Adrenal gland (tissue), 12 donors: Measurements from ENCODE around the gene TSKS. TPM values are rescaled to one million over a fixed set of nuclear protein-coding genes. Genes with fewer than 3 reads are reported as not detected.
A peak's percentile ranks its signal among the peaks of the same experiment; 100 is the strongest.

ENCODE experiments used
- DNase-seq, 7 donors: peaks; one replicate each; pipeline ENCODE4 v3.0.0-alpha.2; 2019 to 2020
- H3K27ac ChIP-seq, 5 donors: fragments of 200-600 bp; sonication (generic) in 4 of 5; 1 replicate in 3 of 5; 2 replicates in 2 of 5; pipeline versions ENCODE4 v1.5.1 to v1.8.0; 2016 to 2020; ENCODE audit warnings: mild to moderate bottlenecking in 1 of 5
- H3K27me3 ChIP-seq: fragments of 200-600 bp; 2 replicates; pipeline ENCODE4 v1.8.0; 2021
- H3K36me3 ChIP-seq, 2 donors: fragments of 200-600 bp; replicated peaks in 1 of 2; 1 replicate in 1 of 2; 2 replicates in 1 of 2; pipeline versions ENCODE4 v1.5.1 to v1.8.0; 2018 to 2022
- H3K4me1 ChIP-seq, 2 donors: fragments of 200-600 bp; replicated peaks in 1 of 2; 1 replicate in 1 of 2; 2 replicates in 1 of 2; pipeline versions ENCODE4 v1.5.1 to v1.8.0; 2018 to 2021
- H3K4me3 ChIP-seq, 4 donors: fragments of 200-600 bp; sonication (generic) in 3 of 4; one replicate each; pipeline ENCODE4 v1.5.1; 2016 to 2018
- H3K9me3 ChIP-seq, 3 donors: fragments of 200-600 bp; sonication (generic) in 1 of 3; replicated peaks in 1 of 3; 1 replicate in 2 of 3; 2 replicates in 1 of 3; pipeline versions ENCODE4 v1.5.1 to v1.8.0; 2016 to 2021
- CTCF ChIP-seq, 6 experiments: fragments of 450-650 bp in 4 of 6; fragments of 200-600 bp in 2 of 6; sonication (generic) in 1 of 6; IDR thresholded peaks; 1 replicate in 5 of 6; 2 replicates in 1 of 6; pipeline versions ENCODE4 v1.5.1 to v1.8.0; 2016 to 2021; ENCODE audit warnings: antibody characterized with exemption in 6 of 6, mild to moderate bottlenecking in 2 of 6, moderate library complexity in 1 of 6
- POLR2A ChIP-seq, 2 donors: fragments of 450-650 bp; IDR thresholded peaks; one replicate each; pipeline ENCODE4 v1.6.1; 2017; ENCODE audit warnings: antibody characterized with exemption in 2 of 2, mild to moderate bottlenecking in 2 of 2, moderate library complexity in 1 of 2
- WGBS, 4 donors: extraction: QIAGEN DNeasy Blood & Tissue Kit in 2 of 4; methylation state at CpG; one replicate each; pipeline versions ENCODE4 v1.1.5 to v1.1.7; 2013 to 2017; 5-methylcytosine and 5-hydroxymethylcytosine counted together
- intact Hi-C, 2 donors: fragments of 100-400 bp; cut with DNase I; formaldehyde crosslinking; loops; one replicate each; pipeline versions ENCODE4 v1.14.1 to v1.15.0; 2022 to 2023
- polyA plus RNA-seq, 3 donors: library from polyadenylated mRNA; stranded (reverse); fragments of 200-250 nt in 2 of 3; fragments of 350-450 nt in 1 of 3; fragmentation: Illumina TruSeq in 1 of 3; extraction: RNeasy Lipid Tissue Mini Kit (QIAGEN cat#74804) in 1 of 3; gene quantifications; one replicate each; pipeline ENCODE4 v1.2.3, GENCODE V29; 2013 to 2014
- total RNA-seq, 9 donors: library from RNA; depleted of rRNA in 4 of 9; stranded (reverse); fragments of >200 nt in 4 of 9; fragments of 120-200 nt in 1 of 9; fragmentation: NEBNext Ultra II Directional in 1 of 9; extraction: Animal tissue kit (Norgen Biotek cat#: 25700) in 1 of 9; gene quantifications; one replicate each; pipeline versions ENCODE4 v1.1.0 to v1.2.4, GENCODE V29; 2013 to 2023
- donor health status: healthy with polysubstance abuse.
- donor health status: Bipolar disorder and iron deficiency.
- donor health status: DM: yes; HTN: yes; CAD: no.
- donor health status: DM: no; HTN: no; CAD: no.
- donor health status: DM: no; HTN: no; CAD: no.
- donor health status: DM: yes; HTN: yes; CAD: no.

Gene TSKS
- total and polyA plus RNA-seq, 12 donors: 0.11 to 1.7 (median 0.42) TPM; not detected in 5

GRCh38 chr19:49771674-49772139, 8.6 kb upstream of the TSKS start:
- Histone ChIP-seq H3K27ac (no peak overlapping the region), H3K9me3 (no peaks in the 10 kb centered on the region), H3K36me3 (no peaks in the 10 kb centered on the region), H3K27me3 (no peaks in the 10 kb centered on the region), H3K4me1 (peaks cover 18 to 30% of the 10 kb centered on the region in 2 donors), H3K4me3 (no peak overlapping the region)
- WGBS, 4 donors: 86 to 93% (median 90%) methylated on average over 13 of the region's 13 CpGs
- intact Hi-C loops: no loop called here
- DNase-seq: no peak
- no peak for TF ChIP-seq POLR2A (IDR thresholded peaks at IDR 0.05)
- TF ChIP-seq CTCF (IDR thresholded peaks at IDR 0.05): no peak

GRCh38 chr19:49770529-49770928, 7.4 kb upstream of the TSKS start:
- peak in 1 of 7 donors; percentile 34 for DNase-seq
- TF ChIP-seq CTCF (IDR thresholded peaks at IDR 0.05): no peak
- TF ChIP-seq POLR2A (IDR thresholded peaks at IDR 0.05): no peak
- intact Hi-C loops: no loop called here
- peaks cover 24 to 35% of the 10 kb centered on the region in 2 donors for H3K4me1 ChIP-seq
- H3K27me3 ChIP-seq: no peaks in the 10 kb centered on the region
- H3K9me3 ChIP-seq: no peaks in the 10 kb centered on the region
- no peaks in the 10 kb centered on the region for H3K36me3 ChIP-seq
- no peak overlapping the region for H3K4me3 ChIP-seq
- peak overlapping the region in 1 of 5 donors; percentile 23 for H3K27ac ChIP-seq
- 74 to 86% (median 79%) methylated on average over 8 of the region's 8 CpGs for WGBS, 4 donors

- no peak for TF ChIP-seq CTCF (IDR thresholded peaks at IDR 0.05)
- no peak for TF ChIP-seq POLR2A (IDR thresholded peaks at IDR 0.05)
- H3K4me3 ChIP-seq: peak overlapping the region in 2 of 4 donors; percentile 87 to 94
- intact Hi-C loops: no loop called here
- no peaks in the 10 kb centered on the region for H3K9me3 ChIP-seq
- DNase-seq: no peak
- peak overlapping the region in 3 of 5 donors; percentile 76 to 94 (median 92) for H3K27ac ChIP-seq
- H3K27me3 ChIP-seq: no peaks in the 10 kb centered on the region
- peaks cover 28 to 40% of the 10 kb centered on the region in 2 donors for H3K4me1 ChIP-seq
- no peaks in the 10 kb centered on the region for H3K36me3 ChIP-seq
- 50 to 57% (median 52%) methylated on average over 10 to 12 of the region's 12 CpGs for WGBS, 4 donors
Measured at GRCh38 chr19:49767967-49768581, 5.0 kb upstream of the TSKS start.

- WGBS, 4 donors: 0 to 1% (median 1%) methylated on average over 9 of the region's 9 CpGs
- intact Hi-C loops: no loop called here
- Histone ChIP-seq H3K4me3 (peak overlapping the region; percentile 87 to 98 (median 91)), H3K4me1 (peaks cover 28 to 40% of the 10 kb centered on the region in 2 donors), H3K9me3 (no peaks in the 10 kb centered on the region), H3K27ac (peak overlapping the region; percentile 64 to 94 (median 76)), H3K27me3 (no peaks in the 10 kb centered on the region), H3K36me3 (no peaks in the 10 kb centered on the region)
- peak in 1 of 7 donors; percentile 28 for DNase-seq
- TF ChIP-seq CTCF (IDR thresholded peaks at IDR 0.05) (no peak), POLR2A (IDR thresholded peaks at IDR 0.05) (no peak)
Measured at GRCh38 chr19:49767381-49767780, 4.3 kb upstream of the TSKS start.
